ENCODE results near the gene TSPYL2.

Gene TSPYL2

DNA sequence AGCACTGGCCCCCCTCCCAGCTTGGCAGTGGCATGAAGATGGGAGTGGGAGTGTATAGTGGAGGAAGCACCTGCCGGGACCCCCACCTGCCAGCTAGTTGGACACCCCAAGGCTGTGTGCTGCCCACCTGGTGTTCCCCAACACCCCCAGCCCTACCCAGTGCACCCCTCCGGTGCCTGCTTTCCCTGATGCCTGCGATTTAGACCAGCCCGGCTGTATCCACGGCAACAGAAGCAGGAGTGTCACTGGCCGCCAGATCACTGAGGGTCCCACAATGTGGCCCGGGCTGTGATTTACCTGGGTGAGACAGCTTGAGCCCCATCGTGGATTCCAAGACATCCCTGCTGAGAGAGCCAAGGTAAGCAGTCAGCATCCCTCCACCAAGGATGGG lies 33.0 kb upstream of the TSPYL2 start:
- Histone ChIP-seq H3K27ac (ENCODE audit: low read depth, low read length) (no peak overlapping the region), H3K27me3 (ENCODE audit: control insufficient read depth, low read length) (no peaks in the 10 kb centered on the region), H4K20me1 (ENCODE audit: control insufficient read depth, insufficient read depth, low read depth, low read length) (no peaks in the 10 kb centered on the region), H3K79me2 (ENCODE audit: control insufficient read depth, low read length) (no peaks in the 10 kb centered on the region), H3K9me2 (replicated peaks; ENCODE audit: control insufficient read depth, low read length) (no peaks in the 10 kb centered on the region), H3K4me1 (ENCODE audit: control insufficient read depth, low read length) (no peaks in the 10 kb centered on the region), H3K4me3 (ENCODE audit: low read length) (no peak overlapping the region), H3F3A (ENCODE audit: control insufficient read depth, insufficient read depth) (no peaks in the 10 kb centered on the region), H3K4me2 (ENCODE audit: low read length) (no peak overlapping the region), H3K36me3 (ENCODE audit: control insufficient read depth, low read length) (no peaks in the 10 kb centered on the region), H3K9me3 (ENCODE audit: control insufficient read depth, insufficient read depth, low read length) (no peaks in the 10 kb centered on the region)
- TF ChIP-seq EZH2phosphoT487 (IDR thresholded peaks at IDR 0.05; ENCODE audit: borderline replicate concordance, low read length) = no peak
- TF ChIP-seq, protein P1, sequence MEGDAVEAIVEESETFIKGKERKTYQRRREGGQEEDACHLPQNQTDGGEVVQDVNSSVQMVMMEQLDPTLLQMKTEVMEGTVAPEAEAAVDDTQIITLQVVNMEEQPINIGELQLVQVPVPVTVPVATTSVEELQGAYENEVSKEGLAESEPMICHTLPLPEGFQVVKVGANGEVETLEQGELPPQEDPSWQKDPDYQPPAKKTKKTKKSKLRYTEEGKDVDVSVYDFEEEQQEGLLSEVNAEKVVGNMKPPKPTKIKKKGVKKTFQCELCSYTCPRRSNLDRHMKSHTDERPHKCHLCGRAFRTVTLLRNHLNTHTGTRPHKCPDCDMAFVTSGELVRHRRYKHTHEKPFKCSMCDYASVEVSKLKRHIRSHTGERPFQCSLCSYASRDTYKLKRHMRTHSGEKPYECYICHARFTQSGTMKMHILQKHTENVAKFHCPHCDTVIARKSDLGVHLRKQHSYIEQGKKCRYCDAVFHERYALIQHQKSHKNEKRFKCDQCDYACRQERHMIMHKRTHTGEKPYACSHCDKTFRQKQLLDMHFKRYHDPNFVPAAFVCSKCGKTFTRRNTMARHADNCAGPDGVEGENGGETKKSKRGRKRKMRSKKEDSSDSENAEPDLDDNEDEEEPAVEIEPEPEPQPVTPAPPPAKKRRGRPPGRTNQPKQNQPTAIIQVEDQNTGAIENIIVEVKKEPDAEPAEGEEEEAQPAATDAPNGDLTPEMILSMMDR (IDR thresholded peaks at IDR 0.05; ENCODE audit: low read depth, low read length, poor library complexity, severe bottlenecking) = no peak

DNA sequence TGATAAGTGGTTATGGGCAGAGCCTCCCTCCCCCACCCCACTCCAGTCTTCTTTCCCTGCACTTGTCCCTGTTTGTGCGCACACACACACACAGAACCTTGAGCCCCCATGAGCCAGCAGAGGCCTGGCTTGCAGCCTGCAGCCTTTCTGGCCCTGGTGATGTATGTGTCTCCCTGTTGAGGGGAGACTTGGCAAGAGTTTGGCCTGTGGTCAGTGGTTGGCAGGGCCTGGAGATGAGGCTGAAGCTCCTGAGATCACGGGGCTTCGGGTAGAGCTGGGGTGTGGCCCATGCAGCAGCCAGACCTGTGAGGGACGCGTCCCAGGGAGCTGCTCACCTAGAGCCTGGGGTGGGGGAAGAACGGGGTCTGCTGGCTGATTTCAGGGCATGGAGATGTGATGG lies 31.3 kb upstream of the TSPYL2 start:
- H3K9me3 ChIP-seq (ENCODE audit: control insufficient read depth, insufficient read depth, low read length) = no peaks in the 10 kb centered on the region
- H3K4me2 ChIP-seq (ENCODE audit: low read length) = no peak overlapping the region
- H3K4me1 ChIP-seq (ENCODE audit: control insufficient read depth, low read length) = no peaks in the 10 kb centered on the region
- no peaks in the 10 kb centered on the region for H3K27me3 ChIP-seq (ENCODE audit: control insufficient read depth, low read length)
- no peaks in the 10 kb centered on the region for H3K79me2 ChIP-seq (ENCODE audit: control insufficient read depth, low read length)
- no peak for TF ChIP-seq EZH2phosphoT487 (IDR thresholded peaks at IDR 0.05; ENCODE audit: borderline replicate concordance, low read length)
- TF ChIP-seq, protein P1 (IDR thresholded peaks at IDR 0.05; ENCODE audit: low read depth, low read length, poor library complexity, severe bottlenecking) = no peak
- H3K9me2 ChIP-seq (replicated peaks; ENCODE audit: control insufficient read depth, low read length) = no peaks in the 10 kb centered on the region
- H3F3A ChIP-seq (ENCODE audit: control insufficient read depth, insufficient read depth) = no peaks in the 10 kb centered on the region
- no peak overlapping the region for H3K27ac ChIP-seq (ENCODE audit: low read depth, low read length)
- H3K4me3 ChIP-seq (ENCODE audit: low read length) = no peak overlapping the region
- H3K36me3 ChIP-seq (ENCODE audit: control insufficient read depth, low read length) = no peaks in the 10 kb centered on the region
- no peaks in the 10 kb centered on the region for H4K20me1 ChIP-seq (ENCODE audit: control insufficient read depth, insufficient read depth, low read depth, low read length)

DNA sequence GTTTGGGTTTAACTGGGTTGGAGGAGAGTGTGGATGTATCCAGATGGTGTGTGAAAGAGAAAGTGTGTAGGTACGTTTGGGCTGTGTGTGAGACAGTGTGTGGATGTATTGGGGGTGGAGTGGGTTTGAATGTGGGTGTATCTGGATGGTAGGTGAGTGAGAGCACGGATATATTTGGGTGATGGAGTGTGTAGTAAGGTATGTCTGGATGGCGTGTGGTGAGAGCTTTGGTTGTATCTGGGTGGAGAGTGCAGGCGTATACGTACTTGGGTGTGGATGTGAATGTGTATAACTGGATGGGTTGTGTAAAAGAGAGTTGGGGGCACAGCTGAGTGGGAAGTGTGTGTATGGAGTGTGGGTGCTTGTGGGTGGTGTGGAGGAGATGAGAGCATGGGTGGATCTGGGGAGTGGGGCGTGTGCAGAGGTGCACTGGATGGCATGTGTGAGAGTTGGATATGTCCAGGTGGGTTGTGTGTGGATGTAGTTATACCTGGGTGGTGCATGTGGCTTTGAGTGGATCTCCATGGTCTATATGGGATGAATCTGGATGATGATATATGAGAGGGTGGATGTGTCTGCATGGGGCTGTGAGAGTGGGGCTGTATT lies 26.8 kb upstream of the TSPYL2 start:
- no peak overlapping the region for H3K27ac ChIP-seq (ENCODE audit: low read depth, low read length)
- H3K79me2 ChIP-seq (ENCODE audit: control insufficient read depth, low read length) = no peaks in the 10 kb centered on the region
- H3K4me3 ChIP-seq (ENCODE audit: low read length) = no peak overlapping the region
- H3K4me1 ChIP-seq (ENCODE audit: control insufficient read depth, low read length) = no peaks in the 10 kb centered on the region
- no peaks in the 10 kb centered on the region for H3K9me3 ChIP-seq (ENCODE audit: control insufficient read depth, insufficient read depth, low read length)
- H3K27me3 ChIP-seq (ENCODE audit: control insufficient read depth, low read length) = no peaks in the 10 kb centered on the region
- H3K4me2 ChIP-seq (ENCODE audit: low read length) = no peak overlapping the region
- H3K9me2 ChIP-seq (replicated peaks; ENCODE audit: control insufficient read depth, low read length) = no peaks in the 10 kb centered on the region
- H3F3A ChIP-seq (ENCODE audit: control insufficient read depth, insufficient read depth) = no peaks in the 10 kb centered on the region
- H3K36me3 ChIP-seq (ENCODE audit: control insufficient read depth, low read length) = no peaks in the 10 kb centered on the region
- H4K20me1 ChIP-seq (ENCODE audit: control insufficient read depth, insufficient read depth, low read depth, low read length) = no peaks in the 10 kb centered on the region
- TF ChIP-seq, protein P1 (IDR thresholded peaks at IDR 0.05; ENCODE audit: low read depth, low read length, poor library complexity, severe bottlenecking) = no peak
- TF ChIP-seq EZH2phosphoT487 (IDR thresholded peaks at IDR 0.05; ENCODE audit: borderline replicate concordance, low read length) = no peak
